ENCODE data around the gene RASA3. TPM values are rescaled to one million over a fixed set of nuclear protein-coding genes. Genes with fewer than 3 reads are reported as not detected.

The RASA3 gene
- total and polyA plus RNA-seq, 10 of the 15 experiments (the other 5 are each of a cell fraction or from before 2014, with no cell fraction given) = 0.79 to 33.9 (median 17.6) TPM

DNA sequence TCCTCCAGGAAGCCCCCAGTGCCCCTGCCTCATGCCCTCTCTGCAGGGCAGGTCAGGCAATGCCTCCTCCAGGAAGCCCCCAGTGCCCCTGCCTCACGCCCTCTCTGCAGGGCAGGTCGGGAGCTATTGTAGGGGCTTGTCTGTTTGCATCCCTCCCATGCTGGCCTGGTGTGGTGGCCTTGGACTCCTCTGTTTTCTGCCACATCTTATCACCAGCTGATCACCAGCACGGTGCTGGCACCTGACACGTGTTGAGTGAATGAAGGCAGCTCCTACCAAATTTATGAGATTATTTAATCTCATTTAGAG is 107.1 kb downstream of the RASA3 start:
- Histone ChIP-seq H3K79me2 (ENCODE audit: control insufficient read depth, insufficient read depth, low read length) (no peaks in the 10 kb centered on the region; the same call in 1 of the 2 replicates), H4K20me1 (ENCODE audit: control insufficient read depth, insufficient read depth) (no peaks in the 10 kb centered on the region), H2AFZ (ENCODE audit: control insufficient read depth, low read depth, low read length) (no peak overlapping the region), H3K36me3 (ENCODE audit: control insufficient read depth in 2 of 2, insufficient read depth in 2 of 2, low read length in 1 of 2) (peaks cover 8 to 34% of the 10 kb centered on the region in 2 experiments), H3K4me2 (ENCODE audit: control insufficient read depth, insufficient read depth) (peak overlapping the region; percentile 64), H3K9me3 (replicated peaks; ENCODE audit: control insufficient read depth, insufficient read depth, low read length) (no peaks in the 10 kb centered on the region), H3K9ac (ENCODE audit: control insufficient read depth, insufficient read depth, low read length) (no peak overlapping the region), H3K4me1 (ENCODE audit: control insufficient read depth, insufficient read depth, low read length) (peaks cover 40% of the 10 kb centered on the region), H3K4me3 (no peak overlapping the region), H3K27ac (ENCODE audit: control insufficient read depth, insufficient read depth) (peak overlapping the region; percentile 58; the same call in 1 of the 2 replicates), H3K27me3 (replicated peaks in 1 of 2; ENCODE audit: control insufficient read depth in 2 of 2, insufficient read depth in 2 of 2, low read length in 1 of 2) (no peaks in the 10 kb centered on the region)
- ChIA-PET RAD21 (ENCODE audit: unreplicated experiment) (no interaction called here), CTCF (no interaction called here), SMC1A (ENCODE audit: uncharacterized antibody, unreplicated experiment) (interaction anchor here (0.7 to 1.3 kb wide), 2 partner anchors 10 to 21 kb away, joined by 3 read pairs; no protein-coding TSS in a partner anchor), POLR2A (no interaction called here)
- intact Hi-C loops (cut with micrococcal nuclease; ENCODE audit: unreplicated experiment) = loop anchor here (2.0 kb wide), 1 partner anchor 41 kb away; no protein-coding TSS in a partner anchor
- BruUV-seq (replicated peaks) = no TSS peak
- ATAC-seq (no peak; the same call in 2 of the 3 replicates), FAIRE-seq (no peak), DNase-seq (ENCODE audit: low read depth, low spot score) (no peak)
- 70% methylated on average over 4 of the region's 4 CpGs for WGBS (ENCODE audit: insufficient coverage, insufficient replicate concordance, low lambda C conversion rate, missing lambda C conversion rate)
- TF ChIP-seq YY1 (IDR thresholded peaks at IDR 0.05; ENCODE audit: low read depth, low read length) (no peak), MXI1 (IDR thresholded peaks at IDR 0.05; ENCODE audit: low read depth, low read length) (no peak), MTA2 (IDR thresholded peaks at IDR 0.05; ENCODE audit: low read depth) (no peak), WRNIP1 (IDR thresholded peaks at IDR 0.05; ENCODE audit: borderline replicate concordance, low read depth, low read length) (no peak), PML (IDR thresholded peaks at IDR 0.05; ENCODE audit: low read length) (no peak), SMC3 (IDR thresholded peaks at IDR 0.05; ENCODE audit: borderline replicate concordance, low read length) (no peak), TBL1XR1 (IDR thresholded peaks at IDR 0.05; ENCODE audit: low read depth, low read length) (no peak), ZZZ3 (IDR thresholded peaks at IDR 0.05; ENCODE audit: control insufficient read depth, insufficient read length, low read depth) (no peak), ZNF384 (IDR thresholded peaks at IDR 0.05; ENCODE audit: borderline replicate concordance, low read depth, low read length) (no peak)
- TF ChIP-seq, protein P1, sequence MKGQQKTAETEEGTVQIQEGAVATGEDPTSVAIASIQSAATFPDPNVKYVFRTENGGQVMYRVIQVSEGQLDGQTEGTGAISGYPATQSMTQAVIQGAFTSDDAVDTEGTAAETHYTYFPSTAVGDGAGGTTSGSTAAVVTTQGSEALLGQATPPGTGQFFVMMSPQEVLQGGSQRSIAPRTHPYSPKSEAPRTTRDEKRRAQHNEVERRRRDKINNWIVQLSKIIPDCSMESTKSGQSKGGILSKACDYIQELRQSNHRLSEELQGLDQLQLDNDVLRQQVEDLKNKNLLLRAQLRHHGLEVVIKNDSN (IDR thresholded peaks at IDR 0.05; ENCODE audit: borderline replicate concordance, extremely low read length, insufficient read depth, low read depth, low read length) = no peak
- TF ChIP-seq, protein P2, sequence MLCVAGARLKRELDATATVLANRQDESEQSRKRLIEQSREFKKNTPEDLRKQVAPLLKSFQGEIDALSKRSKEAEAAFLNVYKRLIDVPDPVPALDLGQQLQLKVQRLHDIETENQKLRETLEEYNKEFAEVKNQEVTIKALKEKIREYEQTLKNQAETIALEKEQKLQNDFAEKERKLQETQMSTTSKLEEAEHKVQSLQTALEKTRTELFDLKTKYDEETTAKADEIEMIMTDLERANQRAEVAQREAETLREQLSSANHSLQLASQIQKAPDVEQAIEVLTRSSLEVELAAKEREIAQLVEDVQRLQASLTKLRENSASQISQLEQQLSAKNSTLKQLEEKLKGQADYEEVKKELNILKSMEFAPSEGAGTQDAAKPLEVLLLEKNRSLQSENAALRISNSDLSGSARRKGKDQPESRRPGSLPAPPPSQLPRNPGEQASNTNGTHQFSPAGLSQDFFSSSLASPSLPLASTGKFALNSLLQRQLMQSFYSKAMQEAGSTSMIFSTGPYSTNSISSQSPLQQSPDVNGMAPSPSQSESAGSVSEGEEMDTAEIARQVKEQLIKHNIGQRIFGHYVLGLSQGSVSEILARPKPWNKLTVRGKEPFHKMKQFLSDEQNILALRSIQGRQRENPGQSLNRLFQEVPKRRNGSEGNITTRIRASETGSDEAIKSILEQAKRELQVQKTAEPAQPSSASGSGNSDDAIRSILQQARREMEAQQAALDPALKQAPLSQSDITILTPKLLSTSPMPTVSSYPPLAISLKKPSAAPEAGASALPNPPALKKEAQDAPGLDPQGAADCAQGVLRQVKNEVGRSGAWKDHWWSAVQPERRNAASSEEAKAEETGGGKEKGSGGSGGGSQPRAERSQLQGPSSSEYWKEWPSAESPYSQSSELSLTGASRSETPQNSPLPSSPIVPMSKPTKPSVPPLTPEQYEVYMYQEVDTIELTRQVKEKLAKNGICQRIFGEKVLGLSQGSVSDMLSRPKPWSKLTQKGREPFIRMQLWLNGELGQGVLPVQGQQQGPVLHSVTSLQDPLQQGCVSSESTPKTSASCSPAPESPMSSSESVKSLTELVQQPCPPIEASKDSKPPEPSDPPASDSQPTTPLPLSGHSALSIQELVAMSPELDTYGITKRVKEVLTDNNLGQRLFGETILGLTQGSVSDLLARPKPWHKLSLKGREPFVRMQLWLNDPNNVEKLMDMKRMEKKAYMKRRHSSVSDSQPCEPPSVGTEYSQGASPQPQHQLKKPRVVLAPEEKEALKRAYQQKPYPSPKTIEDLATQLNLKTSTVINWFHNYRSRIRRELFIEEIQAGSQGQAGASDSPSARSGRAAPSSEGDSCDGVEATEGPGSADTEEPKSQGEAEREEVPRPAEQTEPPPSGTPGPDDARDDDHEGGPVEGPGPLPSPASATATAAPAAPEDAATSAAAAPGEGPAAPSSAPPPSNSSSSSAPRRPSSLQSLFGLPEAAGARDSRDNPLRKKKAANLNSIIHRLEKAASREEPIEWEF (IDR thresholded peaks at IDR 0.05; ENCODE audit: insufficient replicate concordance, low read depth, low read length) = no peak
- TF ChIP-seq, protein P3, sequence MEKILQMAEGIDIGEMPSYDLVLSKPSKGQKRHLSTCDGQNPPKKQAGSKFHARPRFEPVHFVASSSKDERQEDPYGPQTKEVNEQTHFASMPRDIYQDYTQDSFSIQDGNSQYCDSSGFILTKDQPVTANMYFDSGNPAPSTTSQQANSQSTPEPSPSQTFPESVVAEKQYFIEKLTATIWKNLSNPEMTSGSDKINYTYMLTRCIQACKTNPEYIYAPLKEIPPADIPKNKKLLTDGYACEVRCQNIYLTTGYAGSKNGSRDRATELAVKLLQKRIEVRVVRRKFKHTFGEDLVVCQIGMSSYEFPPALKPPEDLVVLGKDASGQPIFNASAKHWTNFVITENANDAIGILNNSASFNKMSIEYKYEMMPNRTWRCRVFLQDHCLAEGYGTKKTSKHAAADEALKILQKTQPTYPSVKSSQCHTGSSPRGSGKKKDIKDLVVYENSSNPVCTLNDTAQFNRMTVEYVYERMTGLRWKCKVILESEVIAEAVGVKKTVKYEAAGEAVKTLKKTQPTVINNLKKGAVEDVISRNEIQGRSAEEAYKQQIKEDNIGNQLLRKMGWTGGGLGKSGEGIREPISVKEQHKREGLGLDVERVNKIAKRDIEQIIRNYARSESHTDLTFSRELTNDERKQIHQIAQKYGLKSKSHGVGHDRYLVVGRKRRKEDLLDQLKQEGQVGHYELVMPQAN (conservative IDR thresholded peaks at IDR 0.05) = no peak
- in situ Hi-C loops (cut with MboI) = no loop called here

Measured in GM12878 (cell line).